ENCODE results near the gene TANC1. TPM values are rescaled to one million over a fixed set of nuclear protein-coding genes. Genes with fewer than 3 reads are reported as not detected.

Gene TANC1
- total and polyA plus RNA-seq, 7 experiments from 2014 or later: 0.13 to 0.39 (median 0.22) TPM; not detected in 1

DNA sequence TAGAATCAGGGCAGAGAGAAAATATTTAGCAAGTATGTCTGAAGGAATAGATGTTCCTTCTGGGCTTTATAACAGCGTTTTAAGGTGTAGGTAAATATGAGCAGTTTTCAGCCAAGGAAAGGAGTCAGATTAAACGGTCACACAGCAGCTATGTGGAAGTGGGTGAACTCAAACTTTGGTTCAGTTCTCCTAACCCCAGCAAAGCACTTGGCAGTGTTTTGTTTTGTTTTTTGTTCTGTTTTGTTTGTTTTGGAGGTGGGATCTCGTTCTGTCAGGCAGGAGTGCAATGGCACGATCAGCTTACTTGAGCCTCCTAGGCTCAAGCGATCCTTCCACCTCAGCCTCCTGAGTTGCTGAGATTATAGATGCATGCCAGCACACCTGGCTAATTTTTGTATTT is 24.6 kb downstream of the TANC1 start:
- Histone ChIP-seq H3K4me1 (ENCODE audit: control insufficient read depth in 2 of 2, insufficient read depth in 2 of 2, low read length in 2 of 2) (no peaks in the 10 kb centered on the region), H3K36me3 (ENCODE audit: control insufficient read depth in 2 of 3, insufficient read depth in 3 of 3, low read length in 3 of 3) (no peaks in the 10 kb centered on the region), H3K27me3 (ENCODE audit: control insufficient read depth in 2 of 2, insufficient read depth in 2 of 2, low read length in 2 of 2) (no peaks in the 10 kb centered on the region), H3K27ac (ENCODE audit: low read depth, low read length) (no peak overlapping the region), H3K4me3 (ENCODE audit: low read length) (no peak overlapping the region), H3K9me3 (ENCODE audit: control insufficient read depth in 2 of 3, low read length in 3 of 3) (no peaks in the 10 kb centered on the region)
- Mint-ChIP-seq H3K36me3 (no peaks in the 10 kb centered on the region), H3K27ac (no peak overlapping the region), H3K27me3 (peaks cover 0 to 24% (median 0%) of the 10 kb centered on the region in 5 donors), H3K4me3 (no peak overlapping the region), H3K4me1 (no peaks in the 10 kb centered on the region), H3K9me3 (peaks cover 0 to 2% (median 0%) of the 10 kb centered on the region in 11 donors)
- intact Hi-C loops (cut with micrococcal nuclease): no loop called here
- ChIA-PET POLR2A (no interaction called here), CTCF (no interaction called here)
- no peak for ATAC-seq
- DNase-seq: no peak

GRCh38 chr2:158993721-158994587 is 25.5 kb downstream of the TANC1 start:
- H3K36me3 ChIP-seq (ENCODE audit: control insufficient read depth in 2 of 3, insufficient read depth in 3 of 3, low read length in 3 of 3): no peaks in the 10 kb centered on the region
- H3K4me3 Mint-ChIP-seq: no peak overlapping the region
- H3K27me3 ChIP-seq (ENCODE audit: control insufficient read depth in 2 of 2, insufficient read depth in 2 of 2, low read length in 2 of 2): no peaks in the 10 kb centered on the region
- peaks cover 0 to 2% (median 0%) of the 10 kb centered on the region in 7 donors for H3K4me1 Mint-ChIP-seq
- no peak overlapping the region for H3K4me3 ChIP-seq (ENCODE audit: low read length)
- ChIA-PET CTCF (no interaction called here), POLR2A (no interaction called here)
- H3K4me1 ChIP-seq (ENCODE audit: control insufficient read depth in 2 of 2, insufficient read depth in 2 of 2, low read length in 2 of 2): no peaks in the 10 kb centered on the region
- DNase-seq (no peak), ATAC-seq (no peak)
- H3K9me3 Mint-ChIP-seq: no peaks in the 10 kb centered on the region
- no peaks in the 10 kb centered on the region for H3K9me3 ChIP-seq (ENCODE audit: control insufficient read depth in 2 of 3, low read length in 3 of 3)
- H3K36me3 Mint-ChIP-seq: no peaks in the 10 kb centered on the region
- peaks cover 0 to 19% (median 0%) of the 10 kb centered on the region in 5 donors for H3K27me3 Mint-ChIP-seq
- H3K27ac ChIP-seq (ENCODE audit: low read depth, low read length): no peak overlapping the region
- intact Hi-C loops (cut with micrococcal nuclease): no loop called here
- H3K27ac Mint-ChIP-seq: no peak overlapping the region

DNA sequence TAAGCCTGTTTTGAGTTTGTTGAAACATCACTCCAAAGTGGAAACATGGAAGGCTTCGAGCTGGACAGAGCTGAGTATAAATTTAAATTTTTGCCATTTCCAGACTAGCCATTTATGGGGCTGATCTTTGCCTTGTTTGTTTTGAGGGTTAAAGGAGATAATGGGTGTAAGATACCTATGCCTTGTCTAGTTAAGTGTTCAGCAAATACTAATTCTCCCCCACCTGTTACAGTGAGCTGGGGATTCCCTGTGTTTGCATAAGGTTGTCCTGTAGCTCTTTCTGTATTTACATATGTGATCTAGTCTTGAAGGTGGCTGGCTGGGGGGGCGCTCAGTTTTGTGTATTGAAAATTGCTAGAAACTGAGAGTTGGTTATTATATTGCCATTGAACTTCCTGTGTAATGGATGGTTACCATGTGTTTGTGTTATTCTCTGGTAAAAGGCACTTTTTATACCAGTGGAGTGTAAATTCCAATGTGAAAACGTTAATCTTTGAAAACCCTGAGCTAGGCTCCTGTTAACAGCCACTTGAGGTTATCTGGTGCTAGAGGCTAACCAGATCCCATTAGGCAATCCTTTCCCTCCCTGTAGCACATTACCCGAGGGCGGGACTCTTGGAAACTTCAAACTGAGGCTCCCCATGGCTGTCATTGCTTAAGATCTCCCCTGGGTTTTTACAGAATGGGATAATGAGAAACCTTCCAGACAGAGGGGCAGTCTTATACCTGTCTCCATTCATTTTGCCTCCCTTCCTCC is 26.7 kb downstream of the TANC1 start:
- no peaks in the 10 kb centered on the region for H3K36me3 ChIP-seq (ENCODE audit: control insufficient read depth in 2 of 3, insufficient read depth in 3 of 3, low read length in 3 of 3)
- Mint-ChIP-seq H3K9me3 (no peaks in the 10 kb centered on the region), H3K4me1 (peaks cover 0 to 5% (median 0%) of the 10 kb centered on the region in 7 donors), H3K4me3 (no peak overlapping the region), H3K27me3 (peaks cover 0 to 19% (median 0%) of the 10 kb centered on the region in 5 donors), H3K36me3 (no peaks in the 10 kb centered on the region), H3K27ac (no peak overlapping the region)
- H3K27me3 ChIP-seq (ENCODE audit: control insufficient read depth in 2 of 2, insufficient read depth in 2 of 2, low read length in 2 of 2): no peaks in the 10 kb centered on the region
- H3K9me3 ChIP-seq (ENCODE audit: control insufficient read depth in 2 of 3, low read length in 3 of 3): no peaks in the 10 kb centered on the region
- no peak overlapping the region for H3K4me3 ChIP-seq (ENCODE audit: low read length)
- CTCF ChIA-PET: interaction anchor here (0.5 kb wide), 1 partner anchor 11 kb away, joined by 6 read pairs; no protein-coding TSS in a partner anchor
- DNase-seq (no peak), ATAC-seq (no peak)
- H3K4me1 ChIP-seq (ENCODE audit: control insufficient read depth in 2 of 2, insufficient read depth in 2 of 2, low read length in 2 of 2): no peaks in the 10 kb centered on the region
- intact Hi-C loops (cut with micrococcal nuclease): no loop called here
- POLR2A ChIA-PET: no interaction called here
- H3K27ac ChIP-seq (ENCODE audit: low read depth, low read length): no peak overlapping the region

DNA sequence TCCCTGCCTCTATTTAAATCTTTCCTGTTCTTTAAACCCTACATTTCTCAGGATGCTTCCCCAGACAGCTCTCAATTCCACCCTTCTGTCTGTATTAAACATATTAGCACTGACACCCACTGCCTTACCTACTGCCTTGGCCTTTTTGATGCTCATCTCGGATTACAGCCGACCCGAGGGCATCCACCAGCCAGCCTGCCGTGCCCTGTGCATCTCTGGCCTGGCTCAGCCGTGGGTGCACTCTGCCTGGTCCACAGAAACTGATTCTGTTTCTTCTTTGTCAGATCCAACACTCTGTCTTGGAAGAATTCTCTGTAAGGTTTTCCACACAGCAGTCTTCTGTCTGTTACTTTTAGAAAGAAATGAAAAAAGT is 27.2 kb downstream of the TANC1 start:
- peaks cover 0 to 15% (median 0%) of the 10 kb centered on the region in 5 donors for H3K27me3 Mint-ChIP-seq
- H3K27me3 ChIP-seq (ENCODE audit: control insufficient read depth in 2 of 2, insufficient read depth in 2 of 2, low read length in 2 of 2): no peaks in the 10 kb centered on the region
- no peak overlapping the region for H3K4me3 Mint-ChIP-seq
- H3K36me3 ChIP-seq (ENCODE audit: control insufficient read depth in 2 of 3, insufficient read depth in 3 of 3, low read length in 3 of 3): no peaks in the 10 kb centered on the region
- H3K4me1 ChIP-seq (ENCODE audit: control insufficient read depth in 2 of 2, insufficient read depth in 2 of 2, low read length in 2 of 2): no peaks in the 10 kb centered on the region
- DNase-seq (no peak), ATAC-seq (no peak)
- H3K9me3 Mint-ChIP-seq: no peaks in the 10 kb centered on the region
- H3K4me1 Mint-ChIP-seq: peaks cover 0 to 5% (median 0%) of the 10 kb centered on the region in 7 donors
- no peak overlapping the region for H3K27ac ChIP-seq (ENCODE audit: low read depth, low read length)
- no peaks in the 10 kb centered on the region for H3K9me3 ChIP-seq (ENCODE audit: control insufficient read depth in 2 of 3, low read length in 3 of 3)
- no peak overlapping the region for H3K27ac Mint-ChIP-seq
- CTCF ChIA-PET: no interaction called here
- intact Hi-C loops (cut with micrococcal nuclease): no loop called here
- no peak overlapping the region for H3K4me3 ChIP-seq (ENCODE audit: low read length)
- H3K36me3 Mint-ChIP-seq: no peaks in the 10 kb centered on the region
- POLR2A ChIA-PET: no interaction called here

DNA sequence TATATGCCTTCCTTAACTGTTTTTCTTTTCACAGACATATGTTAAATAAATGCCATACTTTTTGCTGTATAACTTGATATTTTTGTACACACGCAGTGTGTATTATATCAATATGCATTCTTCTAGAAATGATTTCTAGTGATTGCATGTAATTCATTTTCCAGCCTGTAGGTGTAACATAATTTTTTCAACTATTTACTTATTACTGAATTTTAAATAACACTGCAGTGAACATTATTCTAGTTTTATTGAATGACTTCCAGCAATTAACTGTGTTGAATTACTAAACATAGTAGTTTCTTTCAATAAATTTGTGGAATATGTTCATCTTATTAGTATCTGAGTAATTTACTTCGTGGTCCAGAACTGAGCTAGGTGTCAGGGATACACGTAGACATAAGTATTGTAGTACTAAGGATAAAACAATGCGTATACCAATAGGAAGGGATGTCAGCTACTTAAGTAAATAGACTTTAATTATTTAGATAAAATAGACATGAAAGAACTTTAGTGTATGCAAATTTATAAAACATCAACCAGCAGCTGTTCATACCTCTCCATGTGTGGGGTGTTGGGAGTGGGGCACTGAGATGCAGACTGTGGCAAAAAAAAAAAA is 28.0 kb downstream of the TANC1 start:
- ChIA-PET POLR2A (no interaction called here), CTCF (no interaction called here)
- Mint-ChIP-seq H3K27me3 (peaks cover 0 to 12% (median 0%) of the 10 kb centered on the region in 5 donors), H3K9me3 (no peaks in the 10 kb centered on the region), H3K4me3 (no peak overlapping the region), H3K27ac (no peak overlapping the region), H3K4me1 (peaks cover 0 to 5% (median 0%) of the 10 kb centered on the region in 7 donors), H3K36me3 (no peaks in the 10 kb centered on the region)
- Histone ChIP-seq H3K4me1 (ENCODE audit: control insufficient read depth in 2 of 2, insufficient read depth in 2 of 2, low read length in 2 of 2) (no peaks in the 10 kb centered on the region), H3K4me3 (ENCODE audit: low read length) (no peak overlapping the region), H3K27ac (ENCODE audit: low read depth, low read length) (no peak overlapping the region), H3K9me3 (ENCODE audit: control insufficient read depth in 2 of 3, low read length in 3 of 3) (no peaks in the 10 kb centered on the region), H3K27me3 (ENCODE audit: control insufficient read depth in 2 of 2, insufficient read depth in 2 of 2, low read length in 2 of 2) (no peaks in the 10 kb centered on the region), H3K36me3 (ENCODE audit: control insufficient read depth in 2 of 3, insufficient read depth in 3 of 3, low read length in 3 of 3) (no peaks in the 10 kb centered on the region)
- intact Hi-C loops (cut with micrococcal nuclease): no loop called here
- ATAC-seq (no peak), DNase-seq (no peak)

GRCh38 chr2:158997037-158997790 is 28.8 kb downstream of the TANC1 start:
- Histone ChIP-seq H3K4me1 (ENCODE audit: control insufficient read depth in 2 of 2, insufficient read depth in 2 of 2, low read length in 2 of 2) (no peaks in the 10 kb centered on the region), H3K27me3 (ENCODE audit: control insufficient read depth in 2 of 2, insufficient read depth in 2 of 2, low read length in 2 of 2) (no peaks in the 10 kb centered on the region), H3K4me3 (ENCODE audit: low read length) (no peak overlapping the region), H3K27ac (ENCODE audit: low read depth, low read length) (no peak overlapping the region), H3K36me3 (ENCODE audit: control insufficient read depth in 2 of 3, insufficient read depth in 3 of 3, low read length in 3 of 3) (no peaks in the 10 kb centered on the region), H3K9me3 (ENCODE audit: control insufficient read depth in 2 of 3, low read length in 3 of 3) (no peaks in the 10 kb centered on the region)
- H3K4me3 Mint-ChIP-seq: no peak overlapping the region
- no peaks in the 10 kb centered on the region for H3K36me3 Mint-ChIP-seq
- ATAC-seq (no peak), DNase-seq (no peak)
- peaks cover 0 to 12% (median 0%) of the 10 kb centered on the region in 5 donors for H3K27me3 Mint-ChIP-seq
- ChIA-PET POLR2A (no interaction called here), CTCF (no interaction called here)
- H3K4me1 Mint-ChIP-seq: peaks cover 0 to 5% (median 0%) of the 10 kb centered on the region in 7 donors
- H3K27ac Mint-ChIP-seq: no peak overlapping the region
- H3K9me3 Mint-ChIP-seq: no peaks in the 10 kb centered on the region
- intact Hi-C loops (cut with micrococcal nuclease): no loop called here

Measured in naive thymus-derived CD4-positive, alpha-beta T cell (primary cell).